ENCODE data around the gene FAM131A. TPM values are rescaled to one million over a fixed set of nuclear protein-coding genes. Genes with fewer than 3 reads are reported as not detected.

Gene FAM131A
- total and polyA plus RNA-seq, 7 experiments from 2014 or later = 2.2 to 13.4 (median 8.2) TPM

DNA sequence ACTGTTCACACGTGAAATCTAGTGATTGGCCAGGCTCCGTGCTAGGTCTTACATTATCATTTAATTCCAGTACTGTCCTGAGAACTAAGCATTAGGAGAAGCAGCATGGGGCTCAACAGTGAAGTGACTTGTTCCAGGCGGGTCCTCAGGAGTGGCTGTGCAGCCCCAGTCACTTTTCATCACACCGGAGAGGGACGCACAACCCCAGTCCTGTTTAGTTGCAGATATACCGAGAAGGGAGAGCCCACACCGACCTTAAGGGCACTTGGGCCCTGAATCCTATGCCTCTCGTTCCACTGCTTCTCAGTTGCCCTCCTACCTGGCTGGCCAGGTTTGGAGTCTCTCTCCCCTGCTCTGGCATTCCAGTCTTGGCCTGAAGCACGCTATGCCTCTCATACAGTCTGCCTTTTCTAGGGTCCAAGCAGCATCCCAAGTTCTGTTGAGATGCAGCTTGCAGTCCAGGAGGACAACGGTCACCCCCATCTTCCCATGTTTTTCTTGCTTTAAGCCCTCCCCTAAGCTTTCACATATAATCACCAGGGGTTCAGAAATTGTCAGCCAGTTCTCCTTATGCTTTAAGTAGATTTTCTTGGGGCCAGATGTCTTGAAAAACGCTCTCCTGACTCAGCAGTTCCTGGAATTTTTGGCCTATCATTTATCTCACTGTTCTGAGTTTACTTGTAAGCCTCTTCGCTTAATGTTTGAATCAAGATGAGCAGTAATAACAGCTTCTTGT, 10.1 kb downstream of the FAM131A start:
- ATAC-seq (no peak), DNase-seq (no peak)
- Mint-ChIP-seq H3K4me1 (peaks cover 0 to 5% (median 0%) of the 10 kb centered on the region in 7 donors), H3K9me3 (no peaks in the 10 kb centered on the region), H3K27ac (peak overlapping the region in 1 of 9 donors; percentile 36), H3K27me3 (no peaks in the 10 kb centered on the region), H3K36me3 (peaks cover 0 to 8% (median 0%) of the 10 kb centered on the region in 5 donors), H3K4me3 (no peak overlapping the region)
- H3K27me3 ChIP-seq (ENCODE audit: control insufficient read depth in 2 of 2, insufficient read depth in 2 of 2, low read length in 2 of 2) = no peaks in the 10 kb centered on the region
- intact Hi-C loops (cut with micrococcal nuclease) = no loop called here
- no peaks in the 10 kb centered on the region for H3K9me3 ChIP-seq (ENCODE audit: control insufficient read depth in 2 of 3, low read length in 3 of 3)
- H3K4me3 ChIP-seq (ENCODE audit: low read length) = no peak overlapping the region
- POLR2A ChIA-PET = no interaction called here
- H3K36me3 ChIP-seq (ENCODE audit: control insufficient read depth in 2 of 3, insufficient read depth in 3 of 3, low read length in 3 of 3) = peaks cover 0 to 19% (median 0%) of the 10 kb centered on the region in 3 experiments
- CTCF ChIA-PET = interaction anchor here (1.5 kb wide), 1 partner anchor 167 kb away, joined by 5 read pairs; no protein-coding TSS in a partner anchor
- H3K27ac ChIP-seq (ENCODE audit: low read depth, low read length) = no peak overlapping the region
- H3K4me1 ChIP-seq (ENCODE audit: control insufficient read depth in 2 of 2, insufficient read depth in 2 of 2, low read length in 2 of 2) = no peaks in the 10 kb centered on the region

GRCh38 chr3:184348057-184348382, 10.6 kb downstream of the FAM131A start:
- no peak for ATAC-seq
- H3K36me3 Mint-ChIP-seq = peaks cover 0 to 4% (median 0%) of the 10 kb centered on the region in 5 donors

GRCh38 chr3:184349563-184350470, 12.4 kb downstream of the FAM131A start:
- H3K27me3 ChIP-seq (ENCODE audit: control insufficient read depth in 2 of 2, insufficient read depth in 2 of 2, low read length in 2 of 2) = no peaks in the 10 kb centered on the region
- POLR2A ChIA-PET = no interaction called here
- intact Hi-C loops (cut with micrococcal nuclease) = no loop called here
- peak overlapping the region in 1 of 9 donors; percentile 41 for H3K27ac Mint-ChIP-seq
- no peak overlapping the region for H3K4me3 ChIP-seq (ENCODE audit: low read length)
- no peaks in the 10 kb centered on the region for H3K9me3 ChIP-seq (ENCODE audit: control insufficient read depth in 2 of 3, low read length in 3 of 3)
- no peak for DNase-seq
- H3K36me3 ChIP-seq (ENCODE audit: control insufficient read depth in 2 of 3, insufficient read depth in 3 of 3, low read length in 3 of 3) = no peaks in the 10 kb centered on the region
- peaks cover 0 to 7% of the 10 kb centered on the region in 2 donors for H3K4me1 ChIP-seq (ENCODE audit: control insufficient read depth in 2 of 2, insufficient read depth in 2 of 2, low read length in 2 of 2)
- no peak overlapping the region for H3K27ac ChIP-seq (ENCODE audit: low read depth, low read length)
- H3K4me1 Mint-ChIP-seq = peaks cover 0 to 7% (median 0%) of the 10 kb centered on the region in 7 donors
- ATAC-seq = no peak
- H3K27me3 Mint-ChIP-seq = no peaks in the 10 kb centered on the region
- no peaks in the 10 kb centered on the region for H3K9me3 Mint-ChIP-seq
- CTCF ChIA-PET = interaction anchor here (4.5 kb wide), 1 partner anchor 22 kb away, joined by 20 read pairs; no protein-coding TSS in a partner anchor
- H3K36me3 Mint-ChIP-seq = no peaks in the 10 kb centered on the region
- H3K4me3 Mint-ChIP-seq = no peak overlapping the region

More at GRCh38 chr3:184348057-184348382, 10.6 kb downstream of the FAM131A start:
- Mint-ChIP-seq H3K9me3 (no peaks in the 10 kb centered on the region), H3K4me3 (no peak overlapping the region), H3K27me3 (no peaks in the 10 kb centered on the region), H3K27ac (no peak overlapping the region), H3K4me1 (peaks cover 0 to 5% (median 0%) of the 10 kb centered on the region in 7 donors)
- no peaks in the 10 kb centered on the region for H3K4me1 ChIP-seq (ENCODE audit: control insufficient read depth in 2 of 2, insufficient read depth in 2 of 2, low read length in 2 of 2)
- ChIA-PET POLR2A (no interaction called here), CTCF (interaction anchor here (1.5 kb wide), 1 partner anchor 166 kb away, joined by 5 read pairs; no protein-coding TSS in a partner anchor)
- H3K4me3 ChIP-seq (ENCODE audit: low read length) = no peak overlapping the region
- peaks cover 0 to 14% (median 0%) of the 10 kb centered on the region in 3 experiments for H3K36me3 ChIP-seq (ENCODE audit: control insufficient read depth in 2 of 3, insufficient read depth in 3 of 3, low read length in 3 of 3)
- no peak for DNase-seq
- no peak overlapping the region for H3K27ac ChIP-seq (ENCODE audit: low read depth, low read length)
- intact Hi-C loops (cut with micrococcal nuclease) = no loop called here
- no peaks in the 10 kb centered on the region for H3K9me3 ChIP-seq (ENCODE audit: control insufficient read depth in 2 of 3, low read length in 3 of 3)
- no peaks in the 10 kb centered on the region for H3K27me3 ChIP-seq (ENCODE audit: control insufficient read depth in 2 of 2, insufficient read depth in 2 of 2, low read length in 2 of 2)

DNA sequence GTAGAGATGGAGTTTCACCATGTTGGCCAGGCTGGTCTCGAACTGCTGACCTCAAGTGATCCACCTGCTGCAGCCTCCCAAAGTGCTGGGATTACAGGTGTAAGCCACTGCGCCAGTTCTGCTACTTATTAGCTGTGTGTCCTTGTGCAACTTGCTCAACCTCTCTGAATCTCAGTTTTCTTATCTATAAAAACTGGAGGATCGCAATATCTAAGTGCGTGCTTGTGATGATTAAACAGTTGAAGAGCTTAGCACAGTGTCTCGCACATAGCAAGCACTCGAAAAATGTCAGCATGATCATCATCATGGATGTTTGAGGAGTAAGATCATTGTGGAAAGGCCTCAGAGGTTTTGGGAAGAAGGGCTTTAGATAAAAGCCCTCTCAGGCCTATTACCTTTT, 13.2 kb downstream of the FAM131A start:
- H3K4me3 ChIP-seq (ENCODE audit: low read length) = no peak overlapping the region
- no peak for ATAC-seq
- H3K27ac ChIP-seq (ENCODE audit: low read depth, low read length) = no peak overlapping the region
- H3K27ac Mint-ChIP-seq = no peak overlapping the region
- peaks cover 0 to 7% of the 10 kb centered on the region in 2 donors for H3K4me1 ChIP-seq (ENCODE audit: control insufficient read depth in 2 of 2, insufficient read depth in 2 of 2, low read length in 2 of 2)
- H3K36me3 ChIP-seq (ENCODE audit: control insufficient read depth in 2 of 3, insufficient read depth in 3 of 3, low read length in 3 of 3) = no peaks in the 10 kb centered on the region
- CTCF ChIA-PET = interaction anchor here (0.9 to 4.5 kb wide), 2 partner anchors 13 to 21 kb away, joined by 3 to 20 read pairs; no protein-coding TSS in a partner anchor
- no peaks in the 10 kb centered on the region for H3K9me3 ChIP-seq (ENCODE audit: control insufficient read depth in 2 of 3, low read length in 3 of 3)
- H3K27me3 ChIP-seq (ENCODE audit: control insufficient read depth in 2 of 2, insufficient read depth in 2 of 2, low read length in 2 of 2) = no peaks in the 10 kb centered on the region
- no peaks in the 10 kb centered on the region for H3K36me3 Mint-ChIP-seq
- H3K27me3 Mint-ChIP-seq = no peaks in the 10 kb centered on the region
- H3K4me1 Mint-ChIP-seq = peaks cover 0 to 7% (median 0%) of the 10 kb centered on the region in 7 donors
- H3K9me3 Mint-ChIP-seq = no peaks in the 10 kb centered on the region
- intact Hi-C loops (cut with micrococcal nuclease) = no loop called here
- H3K4me3 Mint-ChIP-seq = no peak overlapping the region
- DNase-seq = no peak
- POLR2A ChIA-PET = no interaction called here

GRCh38 chr3:184351511-184352148, 14.2 kb downstream of the FAM131A start:
- no peak overlapping the region for H3K4me3 Mint-ChIP-seq
- Histone ChIP-seq H3K4me3 (ENCODE audit: low read length) (no peak overlapping the region), H3K9me3 (ENCODE audit: control insufficient read depth in 2 of 3, low read length in 3 of 3) (no peaks in the 10 kb centered on the region), H3K36me3 (ENCODE audit: control insufficient read depth in 2 of 3, insufficient read depth in 3 of 3, low read length in 3 of 3) (no peaks in the 10 kb centered on the region), H3K4me1 (ENCODE audit: control insufficient read depth in 2 of 2, insufficient read depth in 2 of 2, low read length in 2 of 2) (peaks cover 0 to 7% of the 10 kb centered on the region in 2 donors), H3K27ac (ENCODE audit: low read depth, low read length) (no peak overlapping the region), H3K27me3 (ENCODE audit: control insufficient read depth in 2 of 2, insufficient read depth in 2 of 2, low read length in 2 of 2) (no peaks in the 10 kb centered on the region)
- no peak overlapping the region for H3K27ac Mint-ChIP-seq
- ChIA-PET CTCF (interaction anchor here (0.9 to 4.5 kb wide), 3 partner anchors 12 to 198 kb away, joined by 3 to 20 read pairs (median 3); no protein-coding TSS in a partner anchor), POLR2A (no interaction called here)
- intact Hi-C loops (cut with micrococcal nuclease) = no loop called here
- H3K4me1 Mint-ChIP-seq = peaks cover 0 to 7% (median 0%) of the 10 kb centered on the region in 7 donors
- DNase-seq (no peak), ATAC-seq (no peak)
- H3K9me3 Mint-ChIP-seq = no peaks in the 10 kb centered on the region
- H3K27me3 Mint-ChIP-seq = no peaks in the 10 kb centered on the region
- H3K36me3 Mint-ChIP-seq = no peaks in the 10 kb centered on the region

DNA sequence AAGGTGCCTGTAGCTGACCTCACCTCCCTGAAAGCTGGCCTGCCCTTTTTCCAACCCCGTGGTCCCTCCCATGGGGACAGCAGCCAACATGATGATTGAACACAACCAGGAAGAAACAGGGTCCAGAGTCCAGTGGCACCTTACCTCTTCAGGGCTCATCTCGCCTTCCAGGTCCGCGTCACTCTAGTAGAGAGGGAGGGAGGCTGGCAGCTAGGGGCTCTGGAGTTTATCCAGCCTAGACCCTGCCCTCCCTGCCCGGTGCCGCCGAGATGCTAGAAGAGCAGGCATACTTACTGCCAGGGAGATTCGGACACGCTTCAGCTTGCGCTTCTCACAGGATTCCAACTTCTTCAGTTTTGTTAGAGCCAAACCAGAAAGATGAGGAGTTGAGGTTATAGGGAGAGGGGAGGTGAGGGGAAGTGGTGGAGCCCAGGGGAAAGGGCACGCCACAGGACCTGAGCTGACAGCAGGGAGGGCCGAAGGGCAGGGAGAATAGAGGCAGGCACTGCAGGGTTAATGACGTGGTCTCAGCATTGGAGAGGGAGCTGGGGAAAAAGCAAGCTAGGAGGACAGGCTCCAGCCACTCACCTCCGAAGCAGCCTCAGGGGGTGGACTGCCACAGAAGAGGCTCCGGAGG, 14.9 kb downstream of the FAM131A start:
- H3K36me3 Mint-ChIP-seq = no peaks in the 10 kb centered on the region
- ChIA-PET CTCF (interaction anchor here (1.4 to 4.5 kb wide), 3 partner anchors 19 to 197 kb away, joined by 3 to 24 read pairs (median 20); no protein-coding TSS in a partner anchor), POLR2A (no interaction called here)
- peaks cover 0 to 7% (median 0%) of the 10 kb centered on the region in 7 donors for H3K4me1 Mint-ChIP-seq
- H3K27ac ChIP-seq (ENCODE audit: low read depth, low read length) = no peak overlapping the region
- no peaks in the 10 kb centered on the region for H3K27me3 ChIP-seq (ENCODE audit: control insufficient read depth in 2 of 2, insufficient read depth in 2 of 2, low read length in 2 of 2)
- ATAC-seq = no peak
- no peak overlapping the region for H3K27ac Mint-ChIP-seq
- intact Hi-C loops (cut with micrococcal nuclease) = no loop called here
- no peak for DNase-seq
- no peaks in the 10 kb centered on the region for H3K36me3 ChIP-seq (ENCODE audit: control insufficient read depth in 2 of 3, insufficient read depth in 3 of 3, low read length in 3 of 3)
- no peaks in the 10 kb centered on the region for H3K9me3 Mint-ChIP-seq
- no peaks in the 10 kb centered on the region for H3K9me3 ChIP-seq (ENCODE audit: control insufficient read depth in 2 of 3, low read length in 3 of 3)
- H3K27me3 Mint-ChIP-seq = no peaks in the 10 kb centered on the region
- peaks cover 0 to 7% of the 10 kb centered on the region in 2 donors for H3K4me1 ChIP-seq (ENCODE audit: control insufficient read depth in 2 of 2, insufficient read depth in 2 of 2, low read length in 2 of 2)
- H3K4me3 Mint-ChIP-seq = no peak overlapping the region
- no peak overlapping the region for H3K4me3 ChIP-seq (ENCODE audit: low read length)

Data from naive thymus-derived CD4-positive, alpha-beta T cell (primary cell).